ENCODE results near the gene SLC2A6.

GRCh38 chr9:133428617-133429101 is 50.2 kb downstream of the SLC2A6 start:
- no peak; a peak in 1 of 6 replicates for TF ChIP-seq CTCF (IDR thresholded peaks at IDR 0.05 in 2 of 3, conservative IDR thresholded peaks at IDR 0.05 in 1 of 3; ENCODE audit: control insufficient read depth in 2 of 3, extremely low read depth in 1 of 3, insufficient read depth in 1 of 3, low read depth in 3 of 3, low read length in 3 of 3)
- no peak for TF ChIP-seq ZSCAN29 (IDR thresholded peaks at IDR 0.05)
- no peak for TF ChIP-seq REST (IDR thresholded peaks at IDR 0.05; ENCODE audit: low read depth, low read length)
- no peak for TF ChIP-seq SIN3A (IDR thresholded peaks at IDR 0.05; ENCODE audit: low read depth, low read length)
- TF ChIP-seq STAT3 (IDR thresholded peaks at IDR 0.05; ENCODE audit: low read depth, low read length), result no peak
- TF ChIP-seq MLLT1 (IDR thresholded peaks at IDR 0.05), result no peak
- no peak for TF ChIP-seq EZH2 (IDR thresholded peaks at IDR 0.05; ENCODE audit: borderline replicate concordance, control insufficient read depth, low read depth, low read length)
- TF ChIP-seq JUNB (IDR thresholded peaks at IDR 0.05), result no peak
- no peak for TF ChIP-seq SP1 (IDR thresholded peaks at IDR 0.05; ENCODE audit: low read depth, low read length)
- no peak for TF ChIP-seq ATF2 (IDR thresholded peaks at IDR 0.05; ENCODE audit: low read length)
- no peak for TF ChIP-seq NFXL1 (IDR thresholded peaks at IDR 0.05; ENCODE audit: borderline replicate concordance)
- TF ChIP-seq NFIC (IDR thresholded peaks at IDR 0.05; ENCODE audit: low read depth, low read length), result no peak
- peak in 1 of 2 experiments; percentile 76; a peak in 2 of 4 replicates for TF ChIP-seq BHLHE40 (IDR thresholded peaks at IDR 0.05; ENCODE audit: borderline replicate concordance in 1 of 2, low read depth in 2 of 2, low read length in 1 of 2)
- TF ChIP-seq SMAD1 (IDR thresholded peaks at IDR 0.05; ENCODE audit: low read depth, partially characterized antibody), result no peak
